Lower leg skin (tissue), 3 donors: ENCODE measurements around the gene HADHA.

ENCODE experiments used
- CTCF ChIP-seq, 3 donors: fragments of 450-650 bp; IDR thresholded peaks; one replicate each; pipeline ENCODE4 v1.5.1; 2016; ENCODE audit warnings: antibody characterized with exemption in 3 of 3, mild to moderate bottlenecking in 3 of 3, moderate library complexity in 2 of 3
- POLR2A ChIP-seq, 2 donors: fragments of 450-650 bp; IDR thresholded peaks; one replicate each; pipeline ENCODE4 v1.6.1; 2016 to 2017; ENCODE audit warnings: antibody characterized with exemption in 2 of 2, mild to moderate bottlenecking in 1 of 2, moderate library complexity in 1 of 2

- TF ChIP-seq CTCF (IDR thresholded peaks at IDR 0.05) (no peak), POLR2A (IDR thresholded peaks at IDR 0.05) (no peak)
Measured at GRCh38 chr2:26203906-26204305, 40.5 kb downstream of the HADHA start.
